ENCODE results near the gene NELL2. TPM values are rescaled to one million over a fixed set of nuclear protein-coding genes. Genes with fewer than 3 reads are reported as not detected.

NELL2 gene
- total RNA-seq, 4 donors from 2014 or later = 0.42 to 5.8 (median 3.3) TPM

DNA sequence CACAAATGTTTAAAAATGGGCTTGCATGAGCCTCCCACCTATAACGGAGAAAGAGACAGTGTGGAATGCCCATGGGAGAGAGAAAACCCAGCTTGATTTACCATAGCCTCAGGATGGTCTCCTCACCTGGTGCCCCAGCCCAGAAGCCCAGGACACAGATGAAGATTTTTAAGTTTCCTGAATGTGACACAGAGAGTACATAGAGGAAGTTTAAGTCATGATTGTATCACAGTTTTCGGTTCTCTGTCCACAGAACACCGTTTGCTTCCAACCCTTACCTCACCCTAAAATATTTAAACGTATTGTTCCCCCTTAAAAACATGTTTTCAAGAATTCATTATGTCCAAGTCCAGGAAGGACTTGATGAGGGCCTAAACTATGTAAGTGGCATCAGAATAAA is 56.2 kb downstream of the NELL2 start:
- H3K4me1 ChIP-seq = no peaks in the 10 kb centered on the region
- no peaks in the 10 kb centered on the region for H3K9me3 ChIP-seq
- TF ChIP-seq POLR2AphosphoS5 (IDR thresholded peaks at IDR 0.05) (no peak), POLR2A (IDR thresholded peaks at IDR 0.05; ENCODE audit: low read depth) (no peak), EP300 (IDR thresholded peaks at IDR 0.05) (no peak), CTCF (IDR thresholded peaks at IDR 0.05) (no peak)
- H3K36me3 ChIP-seq = no peaks in the 10 kb centered on the region
- no peak for DNase-seq (ENCODE audit: extremely low spot score)
- H3K27me3 ChIP-seq = no peaks in the 10 kb centered on the region
- WGBS = 87% methylated on average over 4 of the region's 4 CpGs
- H3K27ac ChIP-seq (replicated peaks in 1 of 4) = no peak overlapping the region
- intact Hi-C loops (cut with DNase I) = no loop called here
- H3K4me3 ChIP-seq = no peak overlapping the region

DNA sequence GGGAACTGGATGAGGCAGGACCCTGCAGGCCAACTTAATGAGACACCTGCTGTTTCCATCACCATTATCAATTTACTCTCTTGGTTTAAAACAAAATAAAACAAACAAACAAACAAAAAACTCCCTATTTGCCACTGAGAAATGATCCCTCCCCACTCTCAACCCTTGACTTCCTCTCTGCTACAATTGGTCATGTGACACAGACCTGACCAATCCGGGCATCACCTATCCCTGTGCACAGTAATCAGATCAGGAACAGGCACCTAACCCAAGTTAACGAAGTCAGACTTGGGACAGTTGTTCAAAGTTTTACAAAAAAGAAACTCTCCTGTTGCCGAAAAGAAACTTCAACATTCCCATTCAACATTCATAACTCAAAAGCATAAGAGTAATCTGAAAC is 58.4 kb downstream of the NELL2 start:
- 89% methylated on average over 3 of the region's 3 CpGs for WGBS
- H3K9me3 ChIP-seq = no peaks in the 10 kb centered on the region
- intact Hi-C loops (cut with DNase I) = no loop called here

DNA sequence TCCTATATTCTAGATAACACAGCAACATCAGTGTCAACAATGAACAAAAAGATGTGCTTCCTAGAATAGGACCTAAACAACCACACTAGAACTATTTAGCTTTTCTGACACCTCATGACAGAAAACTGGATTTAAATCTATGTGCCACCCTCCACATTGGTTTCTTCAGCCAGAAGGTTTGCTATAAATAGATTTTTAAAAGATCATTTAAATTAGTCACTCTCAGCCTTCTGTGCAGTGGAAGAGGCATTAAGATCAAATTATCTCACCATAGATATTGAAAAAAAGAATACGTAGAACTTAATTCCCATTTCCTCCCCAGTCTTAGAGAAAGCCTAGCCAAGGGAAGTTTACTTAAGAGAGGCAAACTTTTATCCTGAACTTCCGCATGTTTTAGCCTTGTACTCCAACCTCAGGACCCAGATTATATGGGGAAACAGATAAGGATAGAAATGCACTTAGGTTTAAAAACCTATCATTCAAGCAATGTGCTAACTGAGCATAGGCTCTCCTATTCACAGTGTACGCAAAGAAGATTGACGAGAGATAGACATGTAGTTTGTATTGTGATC is 59.6 kb downstream of the NELL2 start:
- Histone ChIP-seq H3K27me3 (no peaks in the 10 kb centered on the region), H3K36me3 (no peaks in the 10 kb centered on the region), H3K27ac (replicated peaks in 1 of 4) (no peak overlapping the region), H3K4me3 (no peak overlapping the region), H3K9me3 (no peaks in the 10 kb centered on the region), H3K4me1 (no peaks in the 10 kb centered on the region)
- TF ChIP-seq EP300 (IDR thresholded peaks at IDR 0.05) (no peak), POLR2AphosphoS5 (IDR thresholded peaks at IDR 0.05) (no peak), POLR2A (IDR thresholded peaks at IDR 0.05; ENCODE audit: low read depth) (no peak), CTCF (IDR thresholded peaks at IDR 0.05) (no peak)
- intact Hi-C loops (cut with DNase I) = no loop called here
- DNase-seq (ENCODE audit: extremely low spot score) = no peak
- WGBS = 60% methylated on average over 4 of the region's 4 CpGs

More for the DNA sequence above, 58.4 kb downstream of the NELL2 start:
- Histone ChIP-seq H3K36me3 (no peaks in the 10 kb centered on the region), H3K27me3 (no peaks in the 10 kb centered on the region), H3K4me1 (no peaks in the 10 kb centered on the region), H3K4me3 (no peak overlapping the region), H3K27ac (replicated peaks in 1 of 4) (no peak overlapping the region)
- no peak for DNase-seq (ENCODE audit: extremely low spot score)
- TF ChIP-seq EP300 (IDR thresholded peaks at IDR 0.05) = no peak
- TF ChIP-seq POLR2AphosphoS5 (IDR thresholded peaks at IDR 0.05) = no peak
- no peak for TF ChIP-seq CTCF (IDR thresholded peaks at IDR 0.05)
- no peak for TF ChIP-seq POLR2A (IDR thresholded peaks at IDR 0.05; ENCODE audit: low read depth)

- Histone ChIP-seq H3K4me3 (no peak overlapping the region), H3K27me3 (no peaks in the 10 kb centered on the region), H3K27ac (replicated peaks in 1 of 4) (no peak overlapping the region), H3K36me3 (no peaks in the 10 kb centered on the region), H3K9me3 (no peaks in the 10 kb centered on the region), H3K4me1 (no peaks in the 10 kb centered on the region)
- TF ChIP-seq POLR2AphosphoS5 (IDR thresholded peaks at IDR 0.05) (no peak), EP300 (IDR thresholded peaks at IDR 0.05) (no peak), CTCF (IDR thresholded peaks at IDR 0.05) (no peak)
- intact Hi-C loops (cut with DNase I) = no loop called here
- no peak for DNase-seq (ENCODE audit: extremely low spot score)
- 94% methylated on average over 1 of the region's 1 CpG for WGBS
These were observed 64.1 kb downstream of the NELL2 start for GRCh38 chr12:44812062-44812461.

DNA sequence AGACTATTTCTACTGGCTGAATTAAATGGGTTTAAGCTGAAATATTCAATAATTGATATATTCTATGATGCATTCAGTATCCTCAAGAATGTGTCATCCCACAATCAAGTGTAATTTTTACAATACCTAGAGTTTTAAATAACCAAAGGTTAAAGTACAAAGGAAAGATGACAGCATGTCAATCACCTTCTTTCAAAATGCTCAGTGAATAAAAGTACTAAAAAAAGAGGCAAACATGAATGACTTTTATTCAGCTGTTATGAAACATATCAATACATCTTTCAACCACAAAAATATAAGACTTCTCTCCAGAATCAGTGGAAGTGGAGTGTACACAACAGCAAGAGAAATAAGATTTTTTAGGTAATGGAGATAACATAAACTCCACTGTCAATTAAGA is 72.0 kb downstream of the NELL2 start:
- no peaks in the 10 kb centered on the region for H3K9me3 ChIP-seq
- H3K27ac ChIP-seq (replicated peaks in 1 of 4) = no peak overlapping the region
- H3K4me3 ChIP-seq = no peak overlapping the region
- no peaks in the 10 kb centered on the region for H3K4me1 ChIP-seq
- no peak for TF ChIP-seq POLR2A (IDR thresholded peaks at IDR 0.05; ENCODE audit: low read depth)
- no peak for TF ChIP-seq EP300 (IDR thresholded peaks at IDR 0.05)
- no peak for TF ChIP-seq POLR2AphosphoS5 (IDR thresholded peaks at IDR 0.05)
- TF ChIP-seq CTCF (IDR thresholded peaks at IDR 0.05) = no peak
- no peak for DNase-seq (ENCODE audit: extremely low spot score)
- H3K27me3 ChIP-seq = no peaks in the 10 kb centered on the region
- intact Hi-C loops (cut with DNase I) = loop anchor here (5.0 kb wide), 1 partner anchor 197 kb away; no protein-coding TSS in a partner anchor
- no peaks in the 10 kb centered on the region for H3K36me3 ChIP-seq

All from esophagus muscularis mucosa (tissue), 4 donors.